K562 treated with DMSO at 1 percent for 12 hours (cell line): Measurements from ENCODE around the gene COX10. TPM values are rescaled to one million over a fixed set of nuclear protein-coding genes. Genes with fewer than 3 reads are reported as not detected.

ENCODE experiments used
- total RNA-seq: library from RNA; unstranded; fragments of 300-600 nt; gene quantifications from 2 replicates; pipeline ENCODE4 v1.2.3, GENCODE V29; 2022; ENCODE audit not compliant: insufficient read depth

COX10 gene
- 3.3 and 9.2 TPM in 2 replicates for total RNA-seq

DNA sequence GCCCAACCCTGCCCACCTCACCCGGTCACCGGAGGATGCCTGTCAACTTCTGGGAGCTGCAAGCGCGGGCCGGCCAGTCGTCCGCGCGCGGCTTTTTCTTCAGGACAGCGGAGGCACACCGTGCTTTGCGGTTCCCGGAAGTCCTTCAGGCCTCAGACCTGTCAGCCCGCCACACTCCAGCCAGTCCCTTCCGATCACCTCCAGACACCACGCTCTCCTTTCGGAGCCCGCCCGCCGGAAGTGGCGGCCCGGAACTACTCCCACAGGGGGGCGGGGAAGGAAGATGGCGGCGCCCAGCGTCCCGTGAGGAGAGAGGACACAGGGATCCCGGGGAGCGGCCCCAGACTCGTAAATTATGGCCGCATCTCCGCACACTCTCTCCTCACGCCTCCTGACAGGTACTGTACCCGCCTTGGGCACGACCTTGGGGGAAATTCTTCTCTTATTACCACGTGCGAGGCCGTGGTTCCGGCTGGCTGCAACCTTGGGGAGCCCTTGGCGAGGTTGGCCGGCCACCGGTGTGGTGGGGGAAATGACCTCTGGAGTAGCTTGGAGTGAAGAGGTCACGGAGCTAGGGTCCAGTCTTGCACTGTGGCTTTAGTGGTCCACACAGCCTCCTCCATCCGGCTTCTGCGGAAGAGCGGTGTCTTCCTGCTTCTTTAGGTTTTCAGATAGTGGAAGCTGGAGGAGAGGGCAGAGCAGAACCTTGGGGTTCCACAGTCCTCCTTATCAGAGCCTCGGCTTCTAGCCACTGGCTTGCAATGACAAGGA, at the start of gene COX10:
COX10 (plus strand) TSS at position 254 of the 771 bp plus-strand sequence; CDS start at position 356, 102 bp downstream.

GRCh38 chr17:14236762-14237161, 167.5 kb downstream of the COX10 start, which contains the start of gene CDRT15:
CDRT15 (minus strand) TSS chr17:14236862; CDS start chr17:14236833, 29 bp downstream.

Other genes starting within 250 kb of the COX10 start
- gene CDRT15, start 167.4 kb downstream of the COX10 start, total RNA-seq: not detected in 2 replicates
- gene HS3ST3B1, start 231.6 kb downstream of the COX10 start, total RNA-seq: 2.3 and 8.7 TPM in 2 replicates